Measurements from ENCODE around the gene OASL.

- peak; percentile 35 for TF ChIP-seq CTCF (IDR thresholded peaks at IDR 0.05)
- no peak for TF ChIP-seq EZH2 (IDR thresholded peaks at IDR 0.05)
- TF ChIP-seq EZH2phosphoT487 (IDR thresholded peaks at IDR 0.05): no peak
Measured at GRCh38 chr12:121061831-121062230, 22.8 kb upstream of the OASL start.
